ENCODE measurements around the gene LDLRAD4.
"Not testable (repeated sequence)": the region's sequence is repeated elsewhere in the genome, so short reads cannot be mapped to it uniquely, and the experiment has no call there.

The LDLRAD4 gene

GRCh38 chr18:13585379-13586153, 367.0 kb downstream of the LDLRAD4 start:
- no peak for DNase-seq

GRCh38 chr18:13587001-13587400, 368.4 kb downstream of the LDLRAD4 start:
- DNase-seq = no peak

- no peak for DNase-seq
Observed at GRCh38 chr18:13587477-13587876, 368.9 kb downstream of the LDLRAD4 start.

- no peak for DNase-seq
Observed at GRCh38 chr18:13587937-13588336, 369.4 kb downstream of the LDLRAD4 start.

GRCh38 chr18:13589316-13589715, 370.8 kb downstream of the LDLRAD4 start:
- DNase-seq = no peak

- no peak for DNase-seq
Observed at GRCh38 chr18:13589943-13590342, 371.4 kb downstream of the LDLRAD4 start.

- no peak for DNase-seq
Observed at GRCh38 chr18:13592246-13592645, 373.7 kb downstream of the LDLRAD4 start.

GRCh38 chr18:13594551-13594950, 376.0 kb downstream of the LDLRAD4 start:
- no peak for DNase-seq

GRCh38 chr18:13597068-13597467, 378.5 kb downstream of the LDLRAD4 start:
- DNase-seq = no peak

- DNase-seq = no peak
Observed at GRCh38 chr18:13598591-13598990, 380.0 kb downstream of the LDLRAD4 start.

GRCh38 chr18:13599031-13599430, 380.5 kb downstream of the LDLRAD4 start:
- no peak for DNase-seq

- DNase-seq = no peak
Observed at GRCh38 chr18:13603304-13604019, 384.9 kb downstream of the LDLRAD4 start.

- DNase-seq = no peak
Observed at GRCh38 chr18:13604786-13605185, 386.2 kb downstream of the LDLRAD4 start.

- DNase-seq = no peak
Observed at GRCh38 chr18:13605477-13605876, 386.9 kb downstream of the LDLRAD4 start.

- DNase-seq = no peak
Observed at GRCh38 chr18:13605901-13606300, 387.3 kb downstream of the LDLRAD4 start.

GRCh38 chr18:13606604-13607254, 388.2 kb downstream of the LDLRAD4 start:
- DNase-seq = no peak

GRCh38 chr18:13608024-13608562, 389.5 kb downstream of the LDLRAD4 start:
- not testable (repeated sequence) for DNase-seq

GRCh38 chr18:13608791-13609532, 390.4 kb downstream of the LDLRAD4 start:
- no peak for DNase-seq

- no peak for DNase-seq
Observed at GRCh38 chr18:13610555-13611141, 392.1 kb downstream of the LDLRAD4 start.

- DNase-seq = peak; percentile 67
Observed at GRCh38 chr18:13611142-13611600, 392.6 kb downstream of the LDLRAD4 start.

GRCh38 chr18:13611601-13612195, 393.1 kb downstream of the LDLRAD4 start:
- DNase-seq = peak; percentile 75
